Right cardiac atrium (tissue), 5 donors: ENCODE data around the gene CHRM4. TPM values are rescaled to one million over a fixed set of nuclear protein-coding genes. Genes with fewer than 3 reads are reported as not detected.

ENCODE experiments used
- ATAC-seq, 2 donors: fragments of 200-7000 bp; cut with Tn5 transposase; one replicate each; pipeline versions ENCODE4 v1.8.0 to v1.9.1; 2020; ENCODE audit warnings: moderate library complexity in 2 of 2, mild to moderate bottlenecking in 1 of 2
- DNase-seq, 3 donors: peaks; one replicate each; pipeline ENCODE4 v3.0.0-alpha.2; 2020
- H3K27ac ChIP-seq: one replicate; pipeline ENCODE4 v1.5.1; 2013; ENCODE audit warnings: mild to moderate bottlenecking, low read length, control low read depth, moderate library complexity
- H3K27me3 ChIP-seq: one replicate; pipeline ENCODE4 v1.6.1; 2013; ENCODE audit not compliant: control insufficient read depth, insufficient read depth
- H3K4me1 ChIP-seq: one replicate; pipeline ENCODE4 v1.6.1; 2013; ENCODE audit warnings: low read length; ENCODE audit not compliant: control insufficient read depth, insufficient read depth
- H3K4me3 ChIP-seq: one replicate; pipeline ENCODE4 v1.5.1; 2013; ENCODE audit warnings: low read length, control low read depth
- H3K9me3 ChIP-seq: one replicate; pipeline ENCODE4 v1.6.1; 2013; ENCODE audit warnings: low read length; ENCODE audit not compliant: control insufficient read depth
- WGBS: extraction: QIAGEN DNeasy Blood & Tissue Kit; methylation state at CpG from one replicate; pipeline ENCODE4 v1.1.7; 2013; 5-methylcytosine and 5-hydroxymethylcytosine counted together
- intact Hi-C, 4 donors: fragments of 100-400 bp; cut with DNase I; formaldehyde crosslinking; loops; one replicate each; pipeline versions ENCODE4 v1.11.0 to v1.14.0; 2022 to 2023
- polyA plus RNA-seq: library from polyadenylated mRNA; stranded (reverse); fragments of 200-250 nt; gene quantifications from one replicate; pipeline ENCODE4 v1.2.3, GENCODE V29; 2013
- total RNA-seq, 4 donors: library from RNA; stranded (reverse); fragmentation: NEBNext Ultra II Directional; extraction: Animal tissue kit (Norgen Biotek cat#: 25700); gene quantifications; one replicate each; pipeline ENCODE4 v1.2.1, GENCODE V29; 2021
- donor health status: healthy with polysubstance abuse.
- donor health status: DM: no; HTN: yes; CAD: no.
- donor health status: DM: no; HTN: no; CAD: no.
- donor health status: DM: no; HTN: yes; CAD: no; lungs with severe emphysema.
- donor health status: DM: yes; HTN: yes; CAD: no.

Gene CHRM4
- total and polyA plus RNA-seq, 5 donors: 0.14 to 0.53 (median 0.20) TPM; not detected in 2

DNA sequence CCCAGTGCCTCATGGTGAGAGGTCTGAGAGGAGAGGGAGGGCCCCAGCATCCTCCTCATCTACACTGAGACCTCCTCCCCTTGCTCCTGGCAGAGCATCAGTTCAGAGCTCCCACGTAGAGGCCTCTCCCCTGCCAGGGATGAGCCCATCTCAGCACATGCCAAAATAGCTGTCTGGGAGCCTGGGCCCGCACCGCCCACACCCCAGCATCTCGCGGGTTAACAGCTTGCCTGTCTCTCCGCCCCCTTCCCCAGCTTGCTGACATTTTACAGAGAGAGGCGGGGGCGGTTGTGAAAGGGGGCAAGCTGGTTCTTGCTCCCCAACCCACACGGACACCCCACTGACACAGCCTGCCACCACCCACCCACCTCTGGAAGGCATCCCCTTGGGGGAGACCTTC lies 37.9 kb downstream of the CHRM4 start:
- ATAC-seq: no peak

DNA sequence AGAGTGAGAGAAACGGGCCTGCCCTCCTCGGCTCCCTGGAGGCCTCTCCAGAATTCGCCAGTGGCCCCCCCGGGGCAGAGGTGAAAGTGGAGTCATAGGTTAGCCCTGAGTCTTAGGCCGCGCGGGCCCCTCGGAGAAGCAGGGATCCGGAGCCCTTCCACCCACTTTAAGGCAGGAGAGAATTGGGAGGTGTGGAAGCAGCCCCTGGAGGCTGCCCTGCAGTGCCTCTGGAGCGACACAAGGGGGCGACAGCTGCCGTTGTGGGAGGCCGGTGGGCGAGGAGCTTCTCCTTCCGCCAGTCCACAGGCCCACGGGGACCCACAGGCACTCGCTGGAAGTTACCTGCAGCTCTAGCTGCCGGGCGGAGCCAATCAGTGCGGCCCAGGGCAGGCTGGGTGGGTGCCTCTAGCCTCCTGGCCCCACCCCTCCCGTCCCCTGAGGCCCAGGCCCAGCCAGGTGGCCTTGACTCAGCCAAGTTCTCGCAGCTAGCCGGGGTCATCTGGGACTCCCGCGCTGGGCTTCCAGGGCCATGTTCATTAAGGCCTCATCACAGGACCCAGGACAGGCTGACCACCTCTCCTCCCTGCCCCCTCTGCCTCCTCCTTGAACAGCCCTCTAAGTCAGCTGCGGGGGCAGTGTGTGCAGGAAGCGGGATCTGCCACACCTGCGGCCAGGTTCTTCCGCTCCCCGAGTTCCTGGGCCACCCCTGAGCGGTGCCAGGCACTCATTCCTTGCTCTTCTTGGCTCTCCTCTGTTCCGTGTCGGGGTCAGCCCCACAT lies 39.3 kb downstream of the CHRM4 start:
- H3K4me1 ChIP-seq: peaks cover 20% of the 10 kb centered on the region
- 45% methylated on average over 33 of the region's 33 CpGs for WGBS
- peak; percentile 63 to 83 (median 74) for DNase-seq

More for the DNA sequence above, 37.9 kb downstream of the CHRM4 start:
- peaks cover 15% of the 10 kb centered on the region for H3K4me1 ChIP-seq
- WGBS: 23% methylated on average over 9 of the region's 9 CpGs
- no peaks in the 10 kb centered on the region for H3K27me3 ChIP-seq
- no peaks in the 10 kb centered on the region for H3K9me3 ChIP-seq
- no peak overlapping the region for H3K27ac ChIP-seq
- peak in 1 of 3 donors; percentile 40 for DNase-seq
- intact Hi-C loops: no loop called here
- no peak overlapping the region for H3K4me3 ChIP-seq

DNA sequence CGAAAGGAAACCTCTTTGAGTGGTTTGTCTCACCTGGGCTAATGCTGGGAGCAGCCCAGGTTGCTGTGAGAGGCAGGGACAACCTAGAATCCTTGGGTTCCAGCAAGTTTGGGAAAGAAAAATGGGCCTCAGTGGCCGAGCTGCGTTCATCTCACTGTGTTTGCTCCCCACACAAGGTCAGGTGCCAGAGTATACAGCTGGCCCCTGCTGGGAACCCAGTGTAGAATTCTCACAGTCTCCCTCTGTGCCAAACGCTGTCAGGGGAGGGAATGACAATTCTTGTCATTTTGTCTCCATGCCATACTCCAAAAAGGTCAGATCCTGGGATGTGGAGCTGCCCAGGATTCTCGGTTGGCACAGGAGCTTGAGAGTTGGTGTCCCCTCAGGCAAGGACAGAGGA lies 40.0 kb downstream of the CHRM4 start:
- peak in 1 of 3 donors; percentile 29 for DNase-seq
- ATAC-seq: peak in 1 of 2 donors; percentile 5
- H3K4me3 ChIP-seq: no peak overlapping the region
- intact Hi-C loops: no loop called here
- no peaks in the 10 kb centered on the region for H3K9me3 ChIP-seq
- H3K27ac ChIP-seq: peak overlapping the region; percentile 81
- H3K4me1 ChIP-seq: peaks cover 23% of the 10 kb centered on the region
- H3K27me3 ChIP-seq: no peaks in the 10 kb centered on the region
- 42% methylated on average over 5 of the region's 5 CpGs for WGBS

More for the DNA sequence above, 39.3 kb downstream of the CHRM4 start:
- H3K27ac ChIP-seq: peak overlapping the region; percentile 81
- ATAC-seq: peak; percentile 2 to 34
- no peaks in the 10 kb centered on the region for H3K27me3 ChIP-seq
- intact Hi-C loops: no loop called here
- H3K9me3 ChIP-seq: no peaks in the 10 kb centered on the region
- no peak overlapping the region for H3K4me3 ChIP-seq

DNA sequence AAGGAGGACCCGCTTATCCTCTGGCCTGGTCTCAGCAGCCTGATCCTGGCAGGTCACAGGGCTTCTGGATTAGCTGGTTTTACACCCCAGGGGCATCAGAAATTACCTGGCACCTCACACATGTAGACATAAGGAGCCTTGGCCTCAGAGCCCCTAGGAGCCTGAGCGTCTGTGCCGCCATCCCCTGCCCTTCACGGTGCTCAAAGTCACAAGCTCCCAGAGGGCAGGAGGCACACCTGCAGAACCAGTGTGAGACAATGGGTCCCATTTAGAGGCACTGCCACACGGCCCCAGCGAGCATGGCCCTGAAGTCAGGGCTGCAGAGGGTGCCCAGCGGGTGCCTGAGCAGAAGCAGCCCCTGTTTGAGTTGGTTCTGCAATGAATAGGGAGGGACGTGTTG lies 40.4 kb downstream of the CHRM4 start:
- Histone ChIP-seq H3K4me1 (peaks cover 23% of the 10 kb centered on the region), H3K27me3 (no peaks in the 10 kb centered on the region), H3K9me3 (no peaks in the 10 kb centered on the region), H3K4me3 (no peak overlapping the region), H3K27ac (peak overlapping the region; percentile 81)
- 76% methylated on average over 8 of the region's 8 CpGs for WGBS
- intact Hi-C loops: no loop called here
- DNase-seq (peak in 2 of 3 donors; percentile 22 to 38), ATAC-seq (no peak)

DNA sequence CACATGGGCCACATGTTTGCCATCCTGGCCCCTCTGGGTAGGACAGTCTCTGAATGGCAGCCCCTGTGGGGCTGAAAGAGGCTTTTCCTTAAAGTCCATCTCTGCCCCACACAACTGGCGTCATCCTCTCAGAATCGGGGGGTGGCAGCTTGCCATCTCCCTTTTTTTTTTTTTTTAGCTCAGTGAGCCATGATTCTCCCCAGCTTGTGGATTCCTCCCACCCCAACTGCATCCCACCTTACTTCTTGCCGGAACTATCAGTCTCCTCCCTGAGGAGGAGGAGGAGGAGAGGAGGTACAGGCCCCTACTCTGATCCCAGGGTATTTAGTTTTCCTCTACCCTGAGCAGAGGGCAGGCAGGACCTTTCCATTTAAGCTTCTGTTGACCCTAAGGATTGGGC lies 40.9 kb downstream of the CHRM4 start:
- 40% methylated on average over 3 of the region's 3 CpGs for WGBS
- Histone ChIP-seq H3K27ac (peak overlapping the region; percentile 81), H3K4me1 (peaks cover 23% of the 10 kb centered on the region), H3K4me3 (no peak overlapping the region), H3K27me3 (no peaks in the 10 kb centered on the region), H3K9me3 (no peaks in the 10 kb centered on the region)
- intact Hi-C loops: no loop called here
- DNase-seq (no peak), ATAC-seq (no peak)

DNA sequence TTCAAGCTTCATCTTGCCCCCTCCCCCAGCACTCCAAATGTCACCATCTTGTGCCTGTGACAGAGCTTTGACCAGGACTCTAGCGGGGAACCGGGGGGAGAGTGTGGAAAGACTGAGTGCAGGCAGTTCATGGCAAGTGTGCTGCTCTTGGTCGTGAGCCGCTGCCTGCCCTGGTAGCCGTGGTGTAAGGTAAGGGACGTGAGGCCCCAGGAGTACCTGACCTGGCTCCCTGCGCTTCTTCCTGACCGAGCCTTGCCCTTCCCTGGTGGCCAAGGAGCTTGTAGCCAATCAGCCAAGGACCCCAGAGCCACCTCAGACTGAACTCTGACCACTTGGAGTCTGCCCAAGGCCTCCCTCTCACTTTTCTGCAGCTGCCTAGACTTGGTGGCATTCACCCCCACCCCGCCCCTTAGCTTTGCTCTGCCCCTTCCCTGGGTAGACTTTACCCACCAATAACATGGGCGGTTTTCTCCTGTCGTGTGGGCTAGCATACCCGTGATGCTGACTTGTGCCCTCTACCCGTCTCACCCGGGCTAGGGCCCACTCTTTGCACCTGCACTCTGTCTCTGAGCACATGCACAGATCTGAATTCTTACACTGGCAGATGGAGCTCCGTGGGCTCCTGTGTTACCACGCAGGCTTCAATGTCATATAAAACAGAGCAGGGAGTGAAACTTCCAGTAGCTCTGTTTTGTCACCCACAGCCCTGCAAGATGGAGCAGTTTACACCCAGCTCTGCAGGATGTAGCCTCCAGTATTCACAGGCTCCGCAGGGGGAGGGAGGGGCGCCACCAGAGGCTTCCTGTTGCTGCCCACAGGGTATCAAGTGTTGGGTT lies 42.8 kb downstream of the CHRM4 start:
- peaks cover 23% of the 10 kb centered on the region for H3K4me1 ChIP-seq
- H3K9me3 ChIP-seq: no peaks in the 10 kb centered on the region
- H3K27ac ChIP-seq: peak overlapping the region; percentile 5
- intact Hi-C loops: no loop called here
- DNase-seq: peak in 1 of 3 donors; percentile 76
- H3K4me3 ChIP-seq: peak overlapping the region; percentile 75
- WGBS: 48% methylated on average over 18 of the region's 18 CpGs
- ATAC-seq: no peak
- no peaks in the 10 kb centered on the region for H3K27me3 ChIP-seq

DNA sequence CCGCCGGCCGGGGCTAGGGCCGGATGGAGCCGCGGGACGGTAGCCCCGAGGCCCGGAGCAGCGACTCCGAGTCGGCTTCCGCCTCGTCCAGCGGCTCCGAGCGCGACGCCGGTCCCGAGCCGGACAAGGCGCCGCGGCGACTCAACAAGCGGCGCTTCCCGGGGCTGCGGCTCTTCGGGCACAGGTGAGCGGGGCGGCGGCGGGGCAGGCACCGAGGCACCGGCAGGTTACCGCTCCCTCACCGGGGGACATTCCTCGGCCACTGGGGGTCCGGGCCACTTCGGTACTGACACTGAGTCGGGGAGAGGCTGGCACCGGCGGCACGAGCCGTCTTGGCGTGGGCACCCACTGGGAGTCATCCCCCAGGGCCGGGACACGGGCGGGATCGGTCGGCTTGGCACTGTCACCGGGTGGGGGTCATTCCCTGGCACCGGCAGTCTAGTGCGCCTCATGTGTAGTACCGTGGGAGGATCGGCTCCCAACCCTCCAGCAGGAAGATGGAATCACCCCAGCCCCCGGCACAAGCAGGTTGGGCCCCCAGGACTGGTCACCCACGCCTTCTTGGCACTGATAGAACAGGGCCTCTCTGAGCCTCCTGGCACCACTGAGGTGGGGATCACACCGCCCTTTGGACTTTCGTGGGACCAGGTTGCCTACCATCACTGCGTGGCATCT lies 43.8 kb downstream of the CHRM4 start:
- intact Hi-C loops: no loop called here
- peak in 1 of 2 donors; percentile 1 for ATAC-seq
- peak in 2 of 3 donors; percentile 76 to 80 for DNase-seq

DNA sequence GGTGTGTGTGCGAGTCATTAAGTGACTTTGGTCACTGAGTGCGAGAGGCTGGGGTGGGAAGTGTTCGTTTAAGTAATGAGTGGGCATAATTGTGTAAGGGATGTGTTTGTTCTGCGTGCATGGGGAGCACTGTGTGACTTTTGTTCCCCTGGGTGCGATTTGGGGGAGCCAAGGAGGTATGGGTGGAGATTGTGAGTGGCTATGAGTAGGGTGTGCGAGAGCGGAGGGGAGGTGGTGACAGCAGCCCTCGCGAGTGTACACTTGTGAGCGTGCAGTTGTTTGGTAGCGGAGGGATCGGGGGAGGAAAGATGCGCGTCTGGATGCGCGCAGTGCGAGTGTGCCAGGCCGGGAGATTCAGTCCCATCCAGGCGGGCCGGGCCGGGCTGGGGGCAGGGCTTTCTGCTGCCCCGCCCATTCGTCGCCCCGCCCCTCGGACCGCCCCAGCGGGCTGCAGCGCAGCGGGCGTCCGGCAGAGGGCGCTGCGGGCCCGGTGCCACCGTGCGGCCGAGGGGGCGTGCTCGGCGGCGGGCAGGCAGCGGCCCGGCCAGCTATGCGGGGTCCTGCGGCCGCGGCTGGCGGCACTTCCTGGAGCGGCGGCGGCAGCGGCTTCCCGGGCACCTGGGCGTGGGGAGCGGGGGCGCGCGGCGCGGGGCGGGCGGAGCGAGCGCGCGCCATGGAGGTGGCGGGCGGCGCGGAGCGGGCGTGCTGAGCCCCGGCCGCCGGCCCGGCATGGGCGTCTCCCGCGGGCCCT lies 44.5 kb downstream of the CHRM4 start, which contains the start of gene DGKZ:
TSS of gene DGKZ (plus strand) at position 578 of the 751 bp plus-strand sequence. CDS start 197 bp downstream, outside the sequence.
- WGBS: 7% methylated on average over 80 of the region's 80 CpGs
- Histone ChIP-seq H3K27ac (peak within 1 kb of the TSS; percentile 51), H3K4me1 (peaks cover 20% of the 10 kb centered on the region), H3K4me3 (peak within 1 kb of the TSS; percentile 75), H3K9me3 (no peaks in the 10 kb centered on the region), H3K27me3 (no peaks in the 10 kb centered on the region)
- DNase-seq: peak; percentile 84 to 95 (median 95)
- peak; percentile 70 to 82 for ATAC-seq
- intact Hi-C loops: no loop called here

More for the DNA sequence above, 43.8 kb downstream of the CHRM4 start:
- H3K27ac ChIP-seq: peak overlapping the region; percentile 7
- WGBS: 25% methylated on average over 63 of the region's 63 CpGs
- H3K4me1 ChIP-seq: peaks cover 22% of the 10 kb centered on the region
- peak overlapping the region; percentile 75 for H3K4me3 ChIP-seq
- H3K27me3 ChIP-seq: no peaks in the 10 kb centered on the region
- H3K9me3 ChIP-seq: no peaks in the 10 kb centered on the region

DNA sequence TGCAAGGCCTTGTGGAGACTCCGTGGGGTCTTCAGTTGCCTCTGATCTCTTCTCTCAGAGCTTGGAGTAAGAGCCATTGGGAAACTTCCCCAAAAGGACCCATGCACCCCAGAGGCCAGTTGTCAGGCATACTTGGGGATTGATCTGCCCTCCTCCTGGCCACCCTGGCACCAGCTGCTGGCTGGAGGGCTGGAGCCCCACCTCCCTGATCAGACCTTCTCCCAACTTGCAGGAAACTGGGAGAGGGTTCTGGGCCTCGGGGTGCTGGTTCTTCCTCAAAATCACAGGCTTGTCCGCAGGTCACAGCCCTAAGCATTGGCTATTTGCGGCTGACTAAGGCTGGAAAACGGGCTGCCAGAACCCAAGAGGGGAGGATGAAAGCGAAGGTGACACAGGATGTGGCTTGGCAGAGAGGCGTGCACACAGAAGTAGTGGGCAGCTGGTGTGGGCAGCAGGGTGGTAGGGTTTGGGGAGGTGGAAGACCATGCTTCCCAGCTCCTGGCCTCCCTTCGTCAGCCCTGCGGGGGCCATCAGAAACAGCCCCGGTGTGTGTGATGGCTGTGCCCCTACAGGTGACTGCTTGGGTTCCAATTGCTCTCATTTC lies 45.6 kb downstream of the CHRM4 start:
- no peaks in the 10 kb centered on the region for H3K27me3 ChIP-seq
- intact Hi-C loops: no loop called here
- no peaks in the 10 kb centered on the region for H3K9me3 ChIP-seq
- H3K4me3 ChIP-seq: peak overlapping the region; percentile 58
- 56% methylated on average over 10 of the region's 10 CpGs for WGBS
- ATAC-seq (peak in 1 of 2 donors; percentile 6), DNase-seq (peak in 1 of 3 donors; percentile 66)
- H3K4me1 ChIP-seq: peaks cover 16% of the 10 kb centered on the region
- H3K27ac ChIP-seq: peak overlapping the region; percentile 51

DNA sequence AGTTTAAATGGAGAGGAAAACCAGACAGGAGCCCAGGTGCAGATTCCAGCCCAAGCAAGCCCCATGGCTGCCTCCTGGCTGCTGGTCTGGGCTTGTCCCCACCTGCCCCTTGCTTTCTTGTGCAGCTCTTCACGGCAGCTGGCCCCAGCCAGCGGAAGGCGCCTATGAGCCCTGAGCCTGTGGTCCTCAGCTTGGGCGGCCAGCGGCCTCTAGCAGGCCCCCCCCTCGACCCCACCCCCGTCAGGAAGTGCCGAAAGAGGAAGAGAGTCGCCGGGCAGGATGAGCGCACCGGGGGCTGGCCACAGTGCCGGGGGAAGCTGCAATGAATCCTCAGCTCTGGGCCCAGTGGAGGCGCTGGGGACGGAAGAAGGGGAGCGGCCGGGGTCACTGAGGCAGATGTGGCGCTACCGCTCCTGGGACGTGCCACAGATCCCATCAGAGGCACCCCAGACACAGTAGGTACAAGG lies 46.4 kb downstream of the CHRM4 start:
- ATAC-seq (peak; percentile 23 to 50), DNase-seq (peak; percentile 57 to 88 (median 86))
- intact Hi-C loops: no loop called here
- H3K27me3 ChIP-seq: no peaks in the 10 kb centered on the region
- WGBS: 39% methylated on average over 20 of the region's 20 CpGs
- H3K4me3 ChIP-seq: peak overlapping the region; percentile 58
- H3K27ac ChIP-seq: peak overlapping the region; percentile 51
- no peaks in the 10 kb centered on the region for H3K9me3 ChIP-seq
- peaks cover 18% of the 10 kb centered on the region for H3K4me1 ChIP-seq
